Middle frontal gyrus (tissue), 1 donor: ENCODE results near the gene BAIAP2L2.
"Not testable (repeated sequence)": the region's sequence is repeated elsewhere in the genome, so short reads cannot be mapped to it uniquely, and the experiment has no call there.

Experiments used
- DNase-seq: peaks from one replicate; pipeline ENCODE4 v3.0.0-alpha.2; 2015; ENCODE audit warnings: low spot score; ENCODE audit errors: extremely low spot score

Gene BAIAP2L2

GRCh38 chr22:38110008-38110862 is at the start of gene BAIAP2L2:
TSS of gene BAIAP2L2 (minus strand) at chr22:38110684. CDS start at chr22:38110525, 159 bp downstream.
- no peak for DNase-seq

- no peak for DNase-seq
These were observed 45.2 kb upstream of the BAIAP2L2 start for GRCh38 chr22:38155703-38156102.

DNA sequence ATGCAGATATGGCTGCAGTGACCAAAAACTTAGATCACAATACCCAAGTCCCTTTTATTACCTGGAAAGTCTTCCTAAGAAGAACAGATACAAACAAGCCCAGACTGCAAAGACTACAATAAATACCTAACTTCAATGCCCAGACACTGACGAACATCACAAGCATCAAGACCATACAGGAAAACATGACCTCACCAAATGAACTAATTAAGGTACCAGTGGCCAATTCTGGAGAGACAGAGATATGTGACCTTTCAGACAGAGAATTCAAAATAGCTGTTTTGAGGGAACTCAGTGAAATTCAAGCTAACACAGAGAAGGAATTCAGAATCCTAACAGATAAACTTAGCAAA is 44.1 kb upstream of the BAIAP2L2 start:
- not testable (repeated sequence) for DNase-seq

DNA sequence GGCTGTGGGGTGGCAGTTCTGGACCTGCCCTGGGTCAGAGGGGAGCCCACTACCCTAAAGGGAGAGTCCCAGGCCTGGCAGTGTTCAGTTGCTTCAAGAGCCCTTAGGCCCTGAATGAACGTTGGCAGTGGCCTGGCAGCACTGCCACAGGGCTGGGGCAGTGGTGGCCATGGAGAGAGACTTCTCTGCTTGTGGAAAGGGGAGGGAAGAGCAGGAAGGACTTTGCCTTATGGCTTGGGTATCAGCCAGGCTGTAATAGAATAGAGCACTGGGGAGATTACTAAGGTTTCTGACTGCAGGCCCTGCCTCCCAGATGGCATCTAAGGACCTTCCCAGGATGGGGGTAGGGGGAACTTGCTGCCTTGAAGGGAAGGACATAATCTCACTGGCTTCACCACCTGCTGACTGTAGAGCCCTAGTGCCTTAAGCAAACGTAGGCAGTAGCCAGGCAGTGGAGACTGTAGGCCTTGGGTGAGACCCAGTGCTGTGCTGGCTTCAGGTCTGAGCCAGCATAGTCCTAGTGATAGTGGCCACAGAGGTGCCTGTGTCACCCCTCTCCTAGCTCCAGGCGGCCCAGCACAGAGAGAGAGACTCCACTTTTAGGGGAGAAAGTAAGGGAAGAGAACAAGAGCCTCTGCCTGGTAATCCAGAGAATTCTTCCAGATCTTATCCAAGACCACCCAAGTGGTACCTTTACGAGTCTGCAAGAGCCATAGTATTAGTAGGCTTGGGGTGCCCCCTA is 43.5 kb upstream of the BAIAP2L2 start:
- DNase-seq = no peak

GRCh38 chr22:38151126-38151500 is 40.6 kb upstream of the BAIAP2L2 start:
- no peak for DNase-seq

- no peak for DNase-seq
These were observed 37.8 kb upstream of the BAIAP2L2 start for GRCh38 chr22:38148245-38148644.

DNA sequence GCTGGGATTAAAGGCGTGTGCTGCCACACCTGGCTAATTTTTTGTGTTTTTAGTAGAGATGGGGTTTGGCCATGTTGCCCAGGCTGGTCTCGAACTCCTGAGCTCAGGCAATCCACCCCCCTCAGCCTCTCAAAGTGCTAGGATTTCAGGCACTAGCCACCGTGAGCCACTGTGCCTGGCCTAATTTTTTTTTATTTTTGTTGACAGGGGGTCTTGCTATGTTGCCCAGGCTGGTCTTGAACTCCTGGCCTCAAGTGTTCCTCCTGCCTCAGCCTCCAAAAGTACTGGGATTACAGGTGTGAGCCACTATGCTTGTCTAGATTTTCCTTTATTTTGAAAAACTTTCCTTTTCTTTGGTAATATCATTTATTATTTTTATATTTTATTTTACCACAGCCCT is 35.7 kb upstream of the BAIAP2L2 start:
- DNase-seq = not testable (repeated sequence)

DNA sequence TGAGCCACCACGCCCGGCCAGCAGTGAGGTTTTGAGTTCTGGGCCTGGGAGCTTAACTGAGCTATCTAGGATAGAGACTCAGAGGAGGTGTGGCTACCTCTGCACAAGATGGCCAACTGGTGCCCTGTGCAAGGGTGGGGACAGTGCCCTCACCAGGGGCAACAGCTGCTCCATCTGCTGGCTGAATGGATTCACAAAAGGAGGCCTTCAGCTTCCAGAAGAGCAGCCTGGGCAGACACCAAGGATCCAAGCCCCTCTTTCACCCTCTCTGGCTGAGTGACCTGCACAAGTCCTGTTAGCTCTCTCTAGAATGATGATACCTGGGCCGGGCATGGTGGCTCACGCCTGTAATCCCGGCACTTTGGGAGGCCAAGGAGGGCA is 33.5 kb upstream of the BAIAP2L2 start:
- DNase-seq = no peak

DNA sequence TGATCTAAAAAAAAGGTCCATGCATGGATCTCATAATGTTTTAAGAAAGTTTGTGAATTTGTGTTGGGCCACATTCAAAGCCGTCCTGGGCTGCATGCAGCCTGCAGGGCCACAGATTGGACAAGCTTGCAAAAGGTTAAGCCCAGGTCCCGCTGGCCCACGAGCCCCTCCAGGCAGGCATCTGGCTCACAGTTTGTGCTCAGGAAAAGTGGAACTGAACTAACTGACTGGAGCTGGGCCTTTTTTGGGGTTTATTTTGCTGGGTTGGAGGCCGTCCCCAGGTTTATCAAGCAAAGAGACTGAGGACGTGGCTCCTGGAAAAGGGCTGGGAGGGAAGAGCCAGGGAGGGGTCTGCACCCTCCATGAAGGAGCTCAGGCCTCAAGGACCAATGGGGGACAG is 32.1 kb upstream of the BAIAP2L2 start:
- no peak for DNase-seq

DNA sequence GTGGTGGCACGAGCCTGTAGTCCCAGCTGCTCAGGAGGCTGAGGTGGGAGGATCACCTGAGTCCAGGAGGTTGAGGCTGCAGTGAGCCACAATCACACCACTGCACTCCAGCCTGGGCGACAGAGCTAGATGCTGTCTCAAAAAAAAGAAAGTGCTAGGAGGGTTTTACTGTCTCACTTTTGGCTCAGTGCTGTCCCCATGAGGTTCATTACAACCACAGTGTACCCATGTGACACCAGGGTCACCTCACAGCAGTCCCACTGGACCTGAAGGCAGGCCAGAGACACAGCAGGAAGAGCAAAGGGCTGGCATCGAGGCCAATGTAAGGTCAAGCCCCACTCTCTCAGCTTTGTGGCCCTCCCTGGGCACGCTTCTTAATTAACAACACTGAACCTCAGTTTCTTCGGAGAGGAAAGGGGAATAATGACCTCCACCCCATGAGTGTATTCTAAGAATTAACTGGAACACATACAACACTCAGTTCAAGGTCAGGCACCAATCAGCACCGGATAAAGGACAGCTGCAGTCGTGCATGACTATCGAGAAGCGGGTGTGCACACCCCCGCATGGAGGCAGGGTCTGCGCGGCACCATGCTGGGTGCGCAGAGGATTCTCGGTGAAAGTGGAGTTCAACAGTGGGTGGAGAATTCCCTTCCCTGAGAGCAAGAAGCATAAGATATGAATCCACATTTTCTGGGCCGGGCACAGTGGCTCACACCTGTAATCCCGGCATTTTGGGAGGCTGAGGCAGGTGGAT is 30.9 kb upstream of the BAIAP2L2 start:
- DNase-seq = no peak

- no peak for DNase-seq
These were observed 29.4 kb upstream of the BAIAP2L2 start for GRCh38 chr22:38139901-38140300.

GRCh38 chr22:38138961-38139360 is 28.5 kb upstream of the BAIAP2L2 start:
- no peak for DNase-seq

DNA sequence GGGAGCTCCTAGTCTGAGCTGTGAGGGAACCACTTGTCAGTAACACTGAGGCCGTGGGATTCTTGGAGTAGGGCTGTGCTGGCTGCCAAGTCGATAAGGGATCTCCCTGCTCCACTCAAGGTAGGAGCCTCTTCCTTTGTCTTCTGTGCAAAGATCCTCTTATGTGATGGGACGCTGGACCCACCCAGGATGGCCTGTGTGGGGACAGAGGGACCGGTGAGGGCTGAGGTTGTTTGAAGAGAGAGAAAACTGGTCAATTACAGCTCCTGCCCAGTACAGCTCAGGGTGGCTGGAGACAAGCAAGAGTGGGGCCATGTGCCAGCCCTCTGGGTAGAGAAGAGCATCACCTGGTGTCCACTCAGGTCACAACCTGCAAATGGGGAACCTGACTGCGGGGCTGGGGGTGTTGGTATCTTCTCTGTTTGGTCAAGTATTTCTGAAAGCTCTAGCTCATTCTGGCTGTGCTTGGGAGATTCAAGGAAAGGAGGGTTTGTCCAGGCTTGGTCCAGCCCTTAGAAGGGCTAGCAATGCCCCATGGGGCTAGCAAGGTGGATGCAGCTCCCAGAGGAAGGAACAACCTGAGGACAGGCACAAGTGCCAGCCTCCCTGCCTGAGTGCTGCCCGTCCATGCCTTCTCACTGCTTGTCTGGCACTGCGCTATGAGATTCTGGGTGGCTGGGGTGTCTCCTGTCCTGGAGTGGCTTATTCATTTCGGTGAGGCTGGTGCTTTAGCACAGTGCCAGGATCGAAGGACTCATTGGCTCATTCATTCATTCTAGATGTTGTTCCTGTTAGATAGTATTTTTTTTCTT is 27.6 kb upstream of the BAIAP2L2 start:
- DNase-seq = no peak

DNA sequence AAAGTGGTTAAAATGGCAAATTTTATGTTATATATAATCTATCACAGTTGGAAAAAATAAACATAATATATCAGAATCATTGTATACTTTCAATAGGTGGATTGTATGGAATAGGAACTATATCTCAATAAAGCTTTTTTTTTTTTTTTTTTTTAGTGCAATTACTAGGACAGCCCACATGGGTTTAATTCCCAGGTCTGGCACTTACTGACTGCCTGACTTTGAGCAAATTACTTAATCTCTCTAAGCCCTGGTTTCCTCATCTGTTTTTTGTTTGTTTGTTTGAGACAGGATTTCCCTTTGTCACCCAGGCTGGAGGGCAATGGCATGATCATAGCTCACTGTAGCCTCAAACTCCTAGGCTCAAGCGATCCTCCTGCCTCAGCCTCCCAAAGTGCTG is 26.1 kb upstream of the BAIAP2L2 start:
- no peak for DNase-seq

DNA sequence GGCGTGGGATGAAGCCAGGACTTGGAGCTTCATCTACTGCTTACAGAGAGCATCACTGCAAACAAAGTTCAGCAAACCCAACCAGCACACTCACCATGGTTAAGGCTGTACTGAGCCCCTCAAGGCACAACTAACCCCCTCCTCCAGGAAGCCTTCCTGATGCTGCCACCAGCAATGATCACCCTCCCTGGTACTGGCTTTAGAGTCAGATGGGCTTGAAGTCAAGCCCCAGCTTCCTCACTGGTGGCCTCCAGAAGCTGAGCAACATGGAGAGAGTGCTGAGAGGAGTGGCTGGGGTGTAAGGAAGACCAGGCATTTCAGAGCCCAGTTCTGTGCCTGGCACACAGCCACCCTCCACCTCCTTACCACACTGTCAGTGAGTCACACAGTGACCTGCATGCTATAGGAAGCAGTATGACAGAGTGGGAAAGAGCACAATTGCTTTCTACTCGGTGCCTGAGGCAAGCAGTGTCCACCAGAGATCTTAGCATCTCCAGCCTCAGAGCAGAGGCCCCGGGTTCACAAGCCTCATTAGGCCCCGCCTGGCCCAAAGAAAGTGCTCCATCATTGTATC is 24.7 kb upstream of the BAIAP2L2 start:
- no peak for DNase-seq

GRCh38 chr22:38133331-38133730 is 22.8 kb upstream of the BAIAP2L2 start:
- DNase-seq = no peak

DNA sequence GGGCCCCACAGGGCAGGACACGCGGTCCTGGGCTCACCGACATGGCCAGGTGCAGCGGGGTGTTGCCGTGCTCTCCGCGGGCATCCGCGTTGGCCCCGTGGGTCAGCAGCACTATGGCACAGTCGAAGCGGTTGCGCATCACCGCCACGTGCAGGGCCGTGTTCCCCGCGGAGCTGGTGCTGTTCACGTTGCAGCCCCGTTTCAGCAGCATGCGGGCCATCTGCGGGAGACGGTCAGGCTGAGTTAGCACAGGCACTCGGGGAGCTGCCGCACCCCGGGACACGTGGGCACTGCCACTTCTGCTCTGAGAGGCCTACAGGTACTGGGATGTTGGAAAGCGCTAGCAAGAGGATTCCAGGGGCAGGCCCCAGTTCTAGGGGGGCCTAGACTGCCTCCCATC is 22.3 kb upstream of the BAIAP2L2 start:
- DNase-seq = no peak

DNA sequence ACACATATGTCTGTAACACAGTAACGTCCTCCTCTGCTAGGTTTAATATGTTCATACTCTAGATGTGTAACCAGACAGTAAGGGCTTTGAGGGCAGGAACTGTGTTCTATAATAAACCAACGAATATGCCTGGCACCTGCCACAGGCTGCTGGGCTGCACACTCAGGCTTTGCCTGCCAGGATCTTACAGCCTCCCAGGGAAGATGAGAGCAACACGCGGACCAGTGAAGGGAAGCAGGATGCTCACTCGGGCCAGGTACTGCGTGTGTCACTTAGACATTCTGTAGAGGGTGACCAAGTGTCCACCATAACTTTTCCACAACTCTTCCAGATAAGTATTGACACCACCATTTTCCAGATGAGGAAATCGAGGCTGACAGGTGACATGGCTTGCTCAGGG is 21.7 kb upstream of the BAIAP2L2 start:
- no peak for DNase-seq

GRCh38 chr22:38131399-38131798 is 20.9 kb upstream of the BAIAP2L2 start:
- DNase-seq = no peak

- DNase-seq = no peak
These were observed 19.4 kb upstream of the BAIAP2L2 start for GRCh38 chr22:38129856-38130255.

GRCh38 chr22:38129021-38129420 is 18.5 kb upstream of the BAIAP2L2 start:
- no peak for DNase-seq
